ENCODE data around the gene NLRC5. TPM values are rescaled to one million over a fixed set of nuclear protein-coding genes. Genes with fewer than 3 reads are reported as not detected.
"Not testable (repeated sequence)": the region's sequence is repeated elsewhere in the genome, so short reads cannot be mapped to it uniquely, and the experiment has no call there.

The NLRC5 gene
- total RNA-seq, 1 donor from 2014 or later = 1.5 TPM

DNA sequence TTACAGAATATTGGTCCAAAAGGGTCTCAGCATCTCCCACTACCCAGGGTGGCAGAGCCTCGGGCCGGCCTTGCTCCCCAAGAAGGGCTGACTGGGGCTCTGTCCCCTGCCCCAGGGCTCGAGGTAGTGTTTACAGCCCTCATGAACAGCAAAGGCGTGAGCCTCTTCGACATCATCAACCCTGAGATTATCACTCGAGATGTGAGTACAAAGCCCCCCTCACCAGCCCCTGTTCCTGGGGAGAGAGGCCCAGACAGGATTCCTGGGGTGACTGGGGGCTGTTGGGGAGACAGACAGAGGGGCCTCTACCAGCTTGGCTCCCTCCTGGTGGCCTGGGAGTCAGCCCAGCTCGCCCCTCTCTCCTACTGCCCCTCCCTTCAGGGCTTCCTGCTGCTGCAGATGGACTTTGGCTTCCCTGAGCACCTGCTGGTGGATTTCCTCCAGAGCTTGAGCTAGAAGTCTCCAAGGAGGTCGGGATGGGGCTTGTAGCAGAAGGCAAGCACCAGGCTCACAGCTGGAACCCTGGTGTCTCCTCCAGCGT is 6.1 kb upstream of the NLRC5 start:
- TF ChIP-seq CTCF (IDR thresholded peaks at IDR 0.05; ENCODE audit: partially characterized antibody, unreplicated experiment) = no peak
- Mint-ChIP-seq H3K27ac (ENCODE audit: unreplicated experiment) (no peak overlapping the region), H3K4me3 (ENCODE audit: unreplicated experiment) (no peak overlapping the region), H3K36me3 (ENCODE audit: unreplicated experiment) (no peaks in the 10 kb centered on the region), H3K9me3 (ENCODE audit: unreplicated experiment) (peaks cover 2% of the 10 kb centered on the region), H3K4me1 (ENCODE audit: low read depth, unreplicated experiment) (peaks cover 6% of the 10 kb centered on the region), H3K27me3 (ENCODE audit: unreplicated experiment) (no peaks in the 10 kb centered on the region)
- no peak for DNase-seq

GRCh38 chr16:56984639-56985038 is 4.7 kb upstream of the NLRC5 start:
- H3K36me3 Mint-ChIP-seq (ENCODE audit: unreplicated experiment) = no peaks in the 10 kb centered on the region
- peaks cover 6% of the 10 kb centered on the region for H3K4me1 Mint-ChIP-seq (ENCODE audit: low read depth, unreplicated experiment)
- no peak overlapping the region for H3K27ac Mint-ChIP-seq (ENCODE audit: unreplicated experiment)
- H3K4me3 Mint-ChIP-seq (ENCODE audit: unreplicated experiment) = no peak overlapping the region
- no peak for DNase-seq
- no peak for TF ChIP-seq CTCF (IDR thresholded peaks at IDR 0.05; ENCODE audit: partially characterized antibody, unreplicated experiment)
- H3K27me3 Mint-ChIP-seq (ENCODE audit: unreplicated experiment) = peaks cover 2% of the 10 kb centered on the region
- H3K9me3 Mint-ChIP-seq (ENCODE audit: unreplicated experiment) = peaks cover 2% of the 10 kb centered on the region

DNA sequence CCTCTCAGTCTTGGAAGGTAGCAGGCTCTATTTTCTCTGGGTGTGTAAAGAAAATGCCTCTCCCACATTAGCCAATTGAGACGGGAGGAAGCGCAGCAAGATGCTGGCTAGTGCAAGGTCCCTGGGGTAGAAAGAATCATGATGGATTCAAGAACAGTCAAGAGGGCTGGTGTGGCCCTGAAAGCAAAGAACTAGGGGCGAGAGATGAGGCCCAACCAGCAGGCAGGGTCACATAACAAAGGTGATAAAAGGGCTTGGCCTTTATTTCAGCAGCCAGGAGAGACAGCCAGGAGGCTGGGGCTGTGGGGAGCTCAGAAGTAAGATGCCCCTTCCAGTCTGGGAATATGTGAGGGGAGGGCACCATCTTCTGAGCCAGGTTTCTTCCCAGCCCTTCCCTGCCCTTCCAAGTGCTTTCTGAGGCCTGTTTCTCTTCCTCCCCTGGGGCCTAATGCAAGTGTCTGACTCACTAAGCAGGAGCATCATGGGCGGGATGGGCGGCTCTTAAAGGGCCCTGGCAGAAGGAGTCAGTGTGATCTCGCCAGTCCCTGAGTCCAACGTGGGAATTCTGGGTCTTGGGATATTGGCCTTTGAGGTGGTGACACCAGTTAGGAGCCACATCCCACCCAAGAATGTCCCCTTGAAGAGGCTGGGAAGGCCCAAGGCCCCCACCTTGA is 3.9 kb upstream of the NLRC5 start:
- TF ChIP-seq CTCF (IDR thresholded peaks at IDR 0.05; ENCODE audit: partially characterized antibody, unreplicated experiment) = no peak
- peak; percentile 44 for DNase-seq
- no peak overlapping the region for H3K27ac Mint-ChIP-seq (ENCODE audit: unreplicated experiment)
- H3K27me3 Mint-ChIP-seq (ENCODE audit: unreplicated experiment) = peaks cover 9% of the 10 kb centered on the region
- H3K9me3 Mint-ChIP-seq (ENCODE audit: unreplicated experiment) = peaks cover 2% of the 10 kb centered on the region
- peaks cover 8% of the 10 kb centered on the region for H3K4me1 Mint-ChIP-seq (ENCODE audit: low read depth, unreplicated experiment)
- no peaks in the 10 kb centered on the region for H3K36me3 Mint-ChIP-seq (ENCODE audit: unreplicated experiment)
- H3K4me3 Mint-ChIP-seq (ENCODE audit: unreplicated experiment) = no peak overlapping the region

DNA sequence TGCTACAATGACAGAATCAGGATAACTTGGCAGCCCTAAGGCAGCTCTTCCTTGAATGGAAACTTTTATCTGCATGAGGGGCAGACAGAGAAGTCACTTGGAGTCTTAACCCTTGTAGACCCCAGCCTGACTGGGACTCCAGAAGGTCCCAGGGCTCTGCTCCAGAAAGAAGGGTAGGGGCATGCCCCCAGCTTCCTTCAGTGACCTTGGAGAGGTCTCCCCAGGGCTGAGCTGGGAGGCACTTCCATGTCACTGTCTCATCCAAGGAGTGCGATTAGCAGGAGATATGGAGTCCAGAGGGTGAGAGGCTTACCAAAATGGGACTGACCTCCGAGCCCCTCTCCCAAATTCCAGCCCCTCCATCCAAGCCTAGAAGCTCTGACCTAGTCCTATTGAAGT is 3.4 kb upstream of the NLRC5 start:
- Mint-ChIP-seq H3K4me1 (ENCODE audit: low read depth, unreplicated experiment) (peaks cover 8% of the 10 kb centered on the region), H3K9me3 (ENCODE audit: unreplicated experiment) (peaks cover 2% of the 10 kb centered on the region), H3K27ac (ENCODE audit: unreplicated experiment) (no peak overlapping the region), H3K27me3 (ENCODE audit: unreplicated experiment) (peaks cover 10% of the 10 kb centered on the region), H3K4me3 (ENCODE audit: unreplicated experiment) (no peak overlapping the region), H3K36me3 (ENCODE audit: unreplicated experiment) (no peaks in the 10 kb centered on the region)
- no peak for TF ChIP-seq CTCF (IDR thresholded peaks at IDR 0.05; ENCODE audit: partially characterized antibody, unreplicated experiment)
- no peak for DNase-seq

DNA sequence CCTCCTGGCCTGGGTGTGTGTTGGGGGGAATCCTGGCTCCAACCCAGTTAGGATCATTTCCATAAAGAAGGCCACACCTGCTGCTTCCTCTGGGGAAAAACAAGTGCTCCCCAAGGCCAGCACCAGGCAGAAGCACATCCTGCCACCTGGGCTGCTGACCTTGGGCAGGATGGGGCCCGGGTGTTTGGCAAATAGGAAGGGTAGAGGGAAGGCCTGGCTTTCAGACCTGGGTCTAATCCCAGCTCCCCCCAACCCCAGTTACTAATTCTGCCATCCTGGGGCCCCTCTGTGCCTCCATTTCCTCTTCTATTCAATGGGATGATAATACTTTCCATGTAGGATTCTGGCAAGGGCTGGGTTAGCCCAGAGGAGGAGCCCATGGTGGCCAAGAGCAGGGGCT is 3.0 kb upstream of the NLRC5 start:
- Mint-ChIP-seq H3K4me1 (ENCODE audit: low read depth, unreplicated experiment) (peaks cover 8% of the 10 kb centered on the region), H3K9me3 (ENCODE audit: unreplicated experiment) (peaks cover 2% of the 10 kb centered on the region), H3K27me3 (ENCODE audit: unreplicated experiment) (peaks cover 11% of the 10 kb centered on the region), H3K36me3 (ENCODE audit: unreplicated experiment) (no peaks in the 10 kb centered on the region), H3K27ac (ENCODE audit: unreplicated experiment) (no peak overlapping the region), H3K4me3 (ENCODE audit: unreplicated experiment) (no peak overlapping the region)
- no peak for DNase-seq
- no peak for TF ChIP-seq CTCF (IDR thresholded peaks at IDR 0.05; ENCODE audit: partially characterized antibody, unreplicated experiment)

GRCh38 chr16:56986908-56987307 is 2.4 kb upstream of the NLRC5 start:
- not testable (repeated sequence) for H3K27ac Mint-ChIP-seq (ENCODE audit: unreplicated experiment); DNase-seq; H3K9me3 Mint-ChIP-seq (ENCODE audit: unreplicated experiment); H3K4me3 Mint-ChIP-seq (ENCODE audit: unreplicated experiment); H3K36me3 Mint-ChIP-seq (ENCODE audit: unreplicated experiment); H3K4me1 Mint-ChIP-seq (ENCODE audit: low read depth, unreplicated experiment)
- H3K27me3 Mint-ChIP-seq (ENCODE audit: unreplicated experiment) = peaks cover 11% of the 10 kb centered on the region
